ENCODE measurements around the gene SHROOM4.

The SHROOM4 gene

DNA sequence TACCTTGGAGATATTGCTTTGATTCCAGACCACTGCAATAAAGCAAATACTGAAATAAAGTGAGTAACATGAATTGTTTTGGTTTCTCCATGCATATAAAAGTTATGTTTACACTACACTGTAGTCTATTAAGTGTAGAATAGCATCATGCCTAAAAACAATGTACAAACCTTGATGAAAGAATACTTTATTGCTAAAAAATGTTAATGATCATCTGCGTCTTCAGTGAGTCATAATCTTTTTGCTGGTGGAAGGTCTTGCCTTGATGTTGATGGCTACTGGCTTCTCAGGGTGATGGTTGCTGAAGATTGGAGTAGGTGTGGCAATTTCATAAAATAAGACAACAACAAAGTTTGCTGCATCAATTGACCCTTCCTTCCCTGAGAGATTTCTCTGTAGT is 145.1 kb downstream of the SHROOM4 start:
- no peak overlapping the region for H2AFZ ChIP-seq (ENCODE audit: low read length, unreplicated experiment)
- no peaks in the 10 kb centered on the region for H3K36me3 ChIP-seq (ENCODE audit: insufficient read depth, low read length)
- no peak overlapping the region for H3K4me3 ChIP-seq (ENCODE audit: low read depth, low read length)
- H3K79me2 ChIP-seq (ENCODE audit: control insufficient read depth, insufficient read depth, low read length, unreplicated experiment), result no peaks in the 10 kb centered on the region
- H3K4me1 ChIP-seq (ENCODE audit: control insufficient read depth, insufficient read depth, low read length, unreplicated experiment), result no peaks in the 10 kb centered on the region
- no peaks in the 10 kb centered on the region for H3K27me3 ChIP-seq (ENCODE audit: insufficient read depth, low read length)
- H3K27ac ChIP-seq (ENCODE audit: low read depth, low read length), result no peak overlapping the region

DNA sequence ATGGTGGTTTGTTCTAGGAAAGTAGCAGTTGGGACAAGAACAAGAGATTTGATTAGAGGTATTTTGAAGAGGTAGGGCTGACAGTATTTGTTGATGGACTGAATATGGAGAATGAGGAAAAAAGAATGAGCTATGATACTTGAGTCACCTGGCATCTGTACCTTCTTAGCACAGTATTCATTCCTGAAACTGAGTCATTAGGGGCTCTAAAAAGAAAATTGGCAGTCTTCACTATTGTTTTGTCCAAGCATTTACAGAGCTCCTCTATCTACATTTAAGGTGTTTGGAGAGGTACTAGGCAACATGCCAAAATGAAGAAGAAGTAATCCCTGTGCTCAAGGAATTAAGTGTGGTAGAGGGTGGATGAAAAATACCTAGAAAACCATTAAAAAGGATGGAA is 165.8 kb downstream of the SHROOM4 start:
- no peaks in the 10 kb centered on the region for H3K36me3 ChIP-seq (ENCODE audit: insufficient read depth, low read length)
- no peak overlapping the region for H3K4me3 ChIP-seq (ENCODE audit: low read depth, low read length)
- H2AFZ ChIP-seq (ENCODE audit: low read length, unreplicated experiment), result no peak overlapping the region
- H3K4me1 ChIP-seq (ENCODE audit: control insufficient read depth, insufficient read depth, low read length, unreplicated experiment), result no peaks in the 10 kb centered on the region
- H3K27ac ChIP-seq (ENCODE audit: low read depth, low read length), result no peak overlapping the region
- H3K27me3 ChIP-seq (ENCODE audit: insufficient read depth, low read length), result no peaks in the 10 kb centered on the region
- no peaks in the 10 kb centered on the region for H3K79me2 ChIP-seq (ENCODE audit: control insufficient read depth, insufficient read depth, low read length, unreplicated experiment)

GRCh38 chrX:50644496-50644895 is 169.5 kb downstream of the SHROOM4 start:
- no peaks in the 10 kb centered on the region for H3K79me2 ChIP-seq (ENCODE audit: control insufficient read depth, insufficient read depth, low read length, unreplicated experiment)
- H3K4me3 ChIP-seq (ENCODE audit: low read depth, low read length), result no peak overlapping the region
- no peaks in the 10 kb centered on the region for H3K27me3 ChIP-seq (ENCODE audit: insufficient read depth, low read length)
- no peaks in the 10 kb centered on the region for H3K36me3 ChIP-seq (ENCODE audit: insufficient read depth, low read length)
- no peaks in the 10 kb centered on the region for H3K4me1 ChIP-seq (ENCODE audit: control insufficient read depth, insufficient read depth, low read length, unreplicated experiment)
- H3K27ac ChIP-seq (ENCODE audit: low read depth, low read length), result no peak overlapping the region
- no peak overlapping the region for H2AFZ ChIP-seq (ENCODE audit: low read length, unreplicated experiment)

DNA sequence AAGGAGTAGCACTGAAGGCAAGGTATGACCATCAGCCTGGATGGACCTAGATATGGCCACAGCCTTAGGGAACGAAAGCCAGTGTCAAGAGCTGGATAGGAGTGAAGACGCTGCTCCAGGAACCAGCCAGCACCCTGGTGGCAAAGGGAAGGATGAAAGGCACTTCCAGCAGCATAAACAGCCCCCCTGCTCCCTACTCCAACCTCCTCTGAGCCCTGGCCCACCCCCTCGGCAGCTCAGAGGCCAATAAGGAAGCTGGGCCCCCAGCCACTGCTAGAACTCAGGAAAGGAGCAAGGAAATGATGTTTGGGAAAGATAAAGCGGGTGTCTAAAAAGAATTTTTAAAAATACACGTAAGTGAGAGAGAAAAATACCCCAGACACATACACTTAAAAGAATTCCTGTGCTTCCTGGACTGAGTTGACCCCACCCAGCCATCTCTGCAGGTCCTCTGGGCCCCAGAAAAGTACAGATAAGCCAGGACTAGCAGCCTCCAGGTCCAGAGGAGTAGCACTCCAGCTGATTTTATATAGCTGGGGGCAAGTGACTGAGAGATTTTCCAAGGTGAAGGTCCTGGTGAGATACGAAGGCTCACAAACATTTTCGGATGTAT is 170.4 kb downstream of the SHROOM4 start:
- no peaks in the 10 kb centered on the region for H3K27me3 ChIP-seq (ENCODE audit: insufficient read depth, low read length)
- no peak overlapping the region for H3K4me3 ChIP-seq (ENCODE audit: low read depth, low read length)

DNA sequence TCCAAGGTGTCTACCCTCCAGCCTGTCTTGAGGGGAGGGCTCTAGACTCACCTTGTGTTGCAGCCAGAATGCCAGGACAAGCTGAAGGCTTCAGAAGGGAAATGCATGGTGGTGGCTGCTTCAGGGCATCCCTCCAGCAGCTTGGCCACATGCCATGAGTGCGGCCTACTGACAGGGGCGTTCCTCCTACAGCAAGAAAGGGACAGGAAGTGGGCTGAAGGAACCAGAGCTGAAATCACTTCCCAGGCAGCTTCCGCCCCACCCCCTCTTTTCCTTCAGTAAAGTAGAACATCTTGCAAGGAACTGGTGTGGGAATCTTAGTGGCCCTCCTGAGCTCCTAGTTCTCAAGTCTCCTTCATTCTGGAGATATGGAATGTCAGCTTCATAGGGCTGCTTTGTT is 175.9 kb downstream of the SHROOM4 start:
- Histone ChIP-seq H3K27me3 (ENCODE audit: insufficient read depth, low read length) (no peaks in the 10 kb centered on the region), H3K4me3 (ENCODE audit: low read depth, low read length) (no peak overlapping the region), H3K27ac (ENCODE audit: low read depth, low read length) (no peak overlapping the region), H3K79me2 (ENCODE audit: control insufficient read depth, insufficient read depth, low read length, unreplicated experiment) (no peaks in the 10 kb centered on the region), H2AFZ (ENCODE audit: low read length, unreplicated experiment) (no peak overlapping the region), H3K4me1 (ENCODE audit: control insufficient read depth, insufficient read depth, low read length, unreplicated experiment) (no peaks in the 10 kb centered on the region), H3K36me3 (ENCODE audit: insufficient read depth, low read length) (no peaks in the 10 kb centered on the region)

More for the DNA sequence above, 170.4 kb downstream of the SHROOM4 start:
- no peak overlapping the region for H2AFZ ChIP-seq (ENCODE audit: low read length, unreplicated experiment)
- no peaks in the 10 kb centered on the region for H3K79me2 ChIP-seq (ENCODE audit: control insufficient read depth, insufficient read depth, low read length, unreplicated experiment)
- no peaks in the 10 kb centered on the region for H3K36me3 ChIP-seq (ENCODE audit: insufficient read depth, low read length)
- H3K4me1 ChIP-seq (ENCODE audit: control insufficient read depth, insufficient read depth, low read length, unreplicated experiment), result no peaks in the 10 kb centered on the region
- H3K27ac ChIP-seq (ENCODE audit: low read depth, low read length), result no peak overlapping the region

DNA sequence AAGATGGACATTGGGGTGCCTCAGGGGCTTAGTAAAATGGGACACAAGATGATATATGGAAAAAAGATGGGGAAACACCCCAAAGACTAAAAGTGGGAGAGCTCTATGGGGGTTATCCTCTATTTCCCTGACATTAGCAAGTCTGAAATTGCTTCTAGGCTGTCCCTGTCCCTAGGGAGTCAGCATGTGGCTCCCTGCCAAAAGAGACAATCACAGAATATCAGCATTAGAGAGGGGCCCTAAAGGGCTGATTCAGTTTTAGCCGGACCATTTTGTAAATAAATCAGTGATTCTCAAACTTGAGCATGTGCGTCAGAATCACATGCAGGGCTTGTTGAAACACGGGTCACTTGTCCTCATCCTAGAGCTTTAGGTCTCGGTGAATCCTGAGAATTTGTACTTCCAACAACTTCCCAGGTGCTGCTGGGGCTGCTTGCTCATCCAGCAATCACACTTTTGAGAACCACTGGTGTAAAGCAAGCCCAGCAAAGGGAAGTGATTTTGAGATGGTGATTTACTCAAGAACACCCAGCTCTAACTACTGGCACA is 178.1 kb downstream of the SHROOM4 start:
- H3K27me3 ChIP-seq (ENCODE audit: insufficient read depth, low read length), result no peaks in the 10 kb centered on the region
- H3K79me2 ChIP-seq (ENCODE audit: control insufficient read depth, insufficient read depth, low read length, unreplicated experiment), result no peaks in the 10 kb centered on the region
- no peak overlapping the region for H3K27ac ChIP-seq (ENCODE audit: low read depth, low read length)
- no peak overlapping the region for H3K4me3 ChIP-seq (ENCODE audit: low read depth, low read length)
- H3K4me1 ChIP-seq (ENCODE audit: control insufficient read depth, insufficient read depth, low read length, unreplicated experiment), result no peaks in the 10 kb centered on the region
- H3K36me3 ChIP-seq (ENCODE audit: insufficient read depth, low read length), result no peaks in the 10 kb centered on the region
- H2AFZ ChIP-seq (ENCODE audit: low read length, unreplicated experiment), result no peak overlapping the region

DNA sequence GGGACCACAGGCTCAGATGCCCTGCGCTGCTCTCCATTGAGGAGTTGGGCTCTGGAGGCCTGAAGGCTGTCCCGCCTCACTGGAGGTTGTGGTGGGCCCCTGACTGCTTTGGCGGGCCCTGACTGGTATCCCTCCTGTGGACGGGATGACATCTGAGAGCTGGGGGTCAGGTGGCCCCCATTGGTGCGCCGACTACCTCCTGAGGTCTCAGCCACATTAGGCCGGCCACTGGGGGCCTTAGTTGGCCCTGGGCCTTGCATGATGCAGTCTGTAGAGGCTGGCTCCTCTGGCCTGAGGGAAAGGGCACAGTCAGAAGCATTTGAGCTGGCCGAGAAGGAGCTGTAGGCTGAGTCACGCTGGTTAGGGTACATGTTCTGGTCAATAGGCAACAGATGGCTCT is 178.8 kb downstream of the SHROOM4 start:
- H3K27me3 ChIP-seq (ENCODE audit: insufficient read depth, low read length), result no peaks in the 10 kb centered on the region
- H3K79me2 ChIP-seq (ENCODE audit: control insufficient read depth, insufficient read depth, low read length, unreplicated experiment), result no peaks in the 10 kb centered on the region
- no peak overlapping the region for H3K4me3 ChIP-seq (ENCODE audit: low read depth, low read length)
- H2AFZ ChIP-seq (ENCODE audit: low read length, unreplicated experiment), result no peak overlapping the region
- H3K27ac ChIP-seq (ENCODE audit: low read depth, low read length), result no peak overlapping the region
- H3K4me1 ChIP-seq (ENCODE audit: control insufficient read depth, insufficient read depth, low read length, unreplicated experiment), result no peaks in the 10 kb centered on the region
- H3K36me3 ChIP-seq (ENCODE audit: insufficient read depth, low read length), result no peaks in the 10 kb centered on the region

- H2AFZ ChIP-seq (ENCODE audit: low read length, unreplicated experiment), result no peak overlapping the region
- no peaks in the 10 kb centered on the region for H3K4me1 ChIP-seq (ENCODE audit: control insufficient read depth, insufficient read depth, low read length, unreplicated experiment)
- H3K79me2 ChIP-seq (ENCODE audit: control insufficient read depth, insufficient read depth, low read length, unreplicated experiment), result no peaks in the 10 kb centered on the region
- H3K27me3 ChIP-seq (ENCODE audit: insufficient read depth, low read length), result no peaks in the 10 kb centered on the region
- H3K4me3 ChIP-seq (ENCODE audit: low read depth, low read length), result no peak overlapping the region
- H3K27ac ChIP-seq (ENCODE audit: low read depth, low read length), result no peak overlapping the region
- no peaks in the 10 kb centered on the region for H3K36me3 ChIP-seq (ENCODE audit: insufficient read depth, low read length)
These were observed 184.2 kb downstream of the SHROOM4 start for GRCh38 chrX:50629774-50630173.

DNA sequence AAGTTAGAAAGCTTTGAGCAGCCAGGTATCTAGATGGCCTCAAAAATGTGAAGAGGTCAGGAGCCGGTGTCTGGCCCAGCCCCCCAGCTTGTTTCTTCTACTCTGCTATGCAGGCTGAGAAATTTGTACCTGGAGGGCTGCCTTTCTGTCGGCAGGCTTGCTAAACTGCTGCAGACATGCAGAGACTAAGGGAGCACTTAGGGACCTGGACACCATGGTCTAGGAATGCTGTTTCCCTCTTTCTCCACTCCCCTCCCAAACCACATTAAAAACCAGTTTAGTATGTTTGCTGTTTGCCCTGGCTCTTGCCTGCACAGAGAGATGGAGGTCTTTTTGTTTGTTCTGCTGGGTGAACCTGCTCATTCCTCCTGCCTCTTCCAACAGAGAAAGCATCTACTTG is 186.3 kb downstream of the SHROOM4 start:
- Histone ChIP-seq H3K27me3 (ENCODE audit: insufficient read depth, low read length) (no peaks in the 10 kb centered on the region), H3K79me2 (ENCODE audit: control insufficient read depth, insufficient read depth, low read length, unreplicated experiment) (no peaks in the 10 kb centered on the region), H3K4me3 (ENCODE audit: low read depth, low read length) (no peak overlapping the region), H3K36me3 (ENCODE audit: insufficient read depth, low read length) (no peaks in the 10 kb centered on the region), H2AFZ (ENCODE audit: low read length, unreplicated experiment) (no peak overlapping the region), H3K4me1 (ENCODE audit: control insufficient read depth, insufficient read depth, low read length, unreplicated experiment) (no peaks in the 10 kb centered on the region), H3K27ac (ENCODE audit: low read depth, low read length) (no peak overlapping the region)

DNA sequence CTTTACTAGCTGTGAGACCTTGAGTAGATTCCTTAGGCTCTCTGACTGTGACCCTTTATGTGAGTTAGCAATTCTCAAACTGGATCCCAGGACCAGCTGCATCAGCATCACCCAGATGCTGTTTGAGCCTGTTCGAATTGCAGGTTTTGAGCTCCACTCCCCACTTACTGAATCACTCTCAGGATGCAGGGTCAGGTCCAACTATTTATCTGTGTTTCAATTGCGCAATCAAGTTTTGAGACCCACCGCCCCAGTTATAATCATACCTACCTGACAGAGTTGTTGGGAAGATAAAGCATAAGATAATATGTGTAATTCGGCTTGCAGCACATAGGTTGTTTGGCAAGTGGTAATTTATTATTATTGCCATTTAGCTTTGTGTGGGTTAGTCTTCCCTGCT is 187.6 kb downstream of the SHROOM4 start:
- Histone ChIP-seq H3K27ac (ENCODE audit: low read depth, low read length) (no peak overlapping the region), H3K36me3 (ENCODE audit: insufficient read depth, low read length) (no peaks in the 10 kb centered on the region), H3K4me1 (ENCODE audit: control insufficient read depth, insufficient read depth, low read length, unreplicated experiment) (no peaks in the 10 kb centered on the region), H3K79me2 (ENCODE audit: control insufficient read depth, insufficient read depth, low read length, unreplicated experiment) (no peaks in the 10 kb centered on the region), H3K4me3 (ENCODE audit: low read depth, low read length) (no peak overlapping the region), H3K27me3 (ENCODE audit: insufficient read depth, low read length) (no peaks in the 10 kb centered on the region), H2AFZ (ENCODE audit: low read length, unreplicated experiment) (no peak overlapping the region)

DNA sequence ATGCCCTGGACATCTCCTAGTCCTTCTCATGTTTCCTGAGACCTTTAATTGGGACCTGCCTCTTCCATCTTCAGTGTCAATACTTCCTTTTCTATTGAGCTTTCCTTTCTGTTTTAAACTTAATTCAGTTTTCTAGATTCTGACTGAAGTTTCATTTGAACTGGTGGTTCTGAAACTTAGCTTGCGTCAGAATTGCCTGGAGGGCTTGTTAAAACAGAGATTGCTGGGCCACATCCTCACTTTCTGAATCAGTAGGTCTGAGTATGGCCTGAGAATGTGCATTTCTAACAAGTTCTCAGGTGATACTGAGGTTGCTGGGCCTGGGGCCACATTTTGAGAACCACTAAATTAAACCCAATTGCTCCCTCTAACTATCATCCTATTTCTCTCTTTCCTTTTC is 191.2 kb downstream of the SHROOM4 start:
- H3K4me3 ChIP-seq (ENCODE audit: low read depth, low read length), result no peak overlapping the region
- no peaks in the 10 kb centered on the region for H3K4me1 ChIP-seq (ENCODE audit: control insufficient read depth, insufficient read depth, low read length, unreplicated experiment)
- H3K79me2 ChIP-seq (ENCODE audit: control insufficient read depth, insufficient read depth, low read length, unreplicated experiment), result no peaks in the 10 kb centered on the region
- no peaks in the 10 kb centered on the region for H3K27me3 ChIP-seq (ENCODE audit: insufficient read depth, low read length)
- H2AFZ ChIP-seq (ENCODE audit: low read length, unreplicated experiment), result no peak overlapping the region
- no peaks in the 10 kb centered on the region for H3K36me3 ChIP-seq (ENCODE audit: insufficient read depth, low read length)
- H3K27ac ChIP-seq (ENCODE audit: low read depth, low read length), result no peak overlapping the region
